Central memory CD8-positive, alpha-beta T cell (primary cell): Measurements from ENCODE around the gene VHLL.

Experiments used
- ATAC-seq: fragments of 150-1000 bp; cut with Tn5 transposase; replicated peaks from 2 replicates; pipeline ENCODE4 v1.10.0; 2022; ENCODE audit warnings: mild to moderate bottlenecking, moderate FRiP score, moderate number of reproducible peaks; ENCODE audit not compliant: poor library complexity, severe bottlenecking; ENCODE audit errors: extremely low read depth
- DNase-seq, 2 donors: peaks; one replicate each; pipeline ENCODE4 v3.0.0; 2021; ENCODE audit warnings: low spot score in 2 of 2
- H3K27ac Mint-ChIP-seq: one replicate; pipeline ENCODE4 v1.8.0; 2022; ENCODE audit warnings: low read depth, mild to moderate bottlenecking, moderate library complexity, mixed read lengths
- H3K27me3 Mint-ChIP-seq: one replicate; pipeline ENCODE4 v1.8.0; 2022; ENCODE audit warnings: mixed read lengths
- H3K36me3 Mint-ChIP-seq: one replicate; pipeline ENCODE4 v1.8.0; 2022; ENCODE audit warnings: mild to moderate bottlenecking, moderate library complexity, mixed read lengths; ENCODE audit not compliant: insufficient read depth
- H3K4me1 Mint-ChIP-seq: one replicate; pipeline ENCODE4 v1.8.0; 2022; ENCODE audit warnings: mixed read lengths
- H3K4me3 Mint-ChIP-seq: one replicate; pipeline ENCODE4 v1.8.0; 2022; ENCODE audit warnings: mild to moderate bottlenecking, moderate library complexity, mixed read lengths
- H3K9me3 Mint-ChIP-seq: one replicate; pipeline ENCODE4 v1.8.0; 2022; ENCODE audit warnings: mixed read lengths

The VHLL gene

DNA sequence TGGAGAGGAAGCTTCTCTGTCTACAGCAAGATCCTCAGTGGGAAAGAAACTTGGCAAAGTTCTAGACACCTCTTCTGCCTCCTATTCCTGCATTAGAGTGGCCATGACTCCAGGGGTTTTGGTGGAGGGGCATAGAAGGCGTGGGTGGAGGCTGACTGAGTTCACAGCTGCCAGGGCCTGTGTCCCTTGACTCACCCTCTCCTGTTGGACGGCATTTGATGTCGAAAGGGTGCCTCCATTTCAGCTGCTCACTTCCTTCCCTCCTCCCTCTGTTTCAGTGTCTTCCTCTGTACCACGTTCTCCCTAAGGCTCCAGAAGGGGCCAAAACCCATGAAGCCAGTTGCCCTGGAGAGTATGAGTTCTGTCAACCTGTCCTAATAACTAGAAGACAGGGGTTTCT, 14.3 kb downstream of the VHLL start:
- no peaks in the 10 kb centered on the region for H3K27me3 Mint-ChIP-seq
- no peak overlapping the region for H3K27ac Mint-ChIP-seq
- peak overlapping the region; percentile 39 for H3K4me3 Mint-ChIP-seq
- no peak for ATAC-seq
- peaks cover 45% of the 10 kb centered on the region for H3K4me1 Mint-ChIP-seq
- H3K9me3 Mint-ChIP-seq = no peaks in the 10 kb centered on the region
- no peak for DNase-seq
- peaks cover 28% of the 10 kb centered on the region for H3K36me3 Mint-ChIP-seq

- no peak for DNase-seq
- Mint-ChIP-seq H3K4me1 (peaks cover 45% of the 10 kb centered on the region), H3K36me3 (peaks cover 26% of the 10 kb centered on the region), H3K27ac (peak within 1 kb of the TSS; percentile 94), H3K4me3 (peak within 1 kb of the TSS; percentile 98), H3K9me3 (no peaks in the 10 kb centered on the region), H3K27me3 (no peaks in the 10 kb centered on the region)
- no peak for ATAC-seq
These were observed 15.0 kb downstream of the VHLL start, which contains the start of gene TMEM79 for GRCh38 chr1:156284112-156284511. Gene TMEM79 (plus strand): TSS chr1:156284325. CDS start chr1:156285227, 902 bp downstream.

GRCh38 chr1:156283521-156283920, 15.6 kb downstream of the VHLL start:
- Mint-ChIP-seq H3K9me3 (no peaks in the 10 kb centered on the region), H3K4me1 (peaks cover 45% of the 10 kb centered on the region), H3K4me3 (peak overlapping the region; percentile 98), H3K27me3 (no peaks in the 10 kb centered on the region), H3K36me3 (peaks cover 22% of the 10 kb centered on the region), H3K27ac (peak overlapping the region; percentile 94)
- ATAC-seq (no peak), DNase-seq (no peak)

DNA sequence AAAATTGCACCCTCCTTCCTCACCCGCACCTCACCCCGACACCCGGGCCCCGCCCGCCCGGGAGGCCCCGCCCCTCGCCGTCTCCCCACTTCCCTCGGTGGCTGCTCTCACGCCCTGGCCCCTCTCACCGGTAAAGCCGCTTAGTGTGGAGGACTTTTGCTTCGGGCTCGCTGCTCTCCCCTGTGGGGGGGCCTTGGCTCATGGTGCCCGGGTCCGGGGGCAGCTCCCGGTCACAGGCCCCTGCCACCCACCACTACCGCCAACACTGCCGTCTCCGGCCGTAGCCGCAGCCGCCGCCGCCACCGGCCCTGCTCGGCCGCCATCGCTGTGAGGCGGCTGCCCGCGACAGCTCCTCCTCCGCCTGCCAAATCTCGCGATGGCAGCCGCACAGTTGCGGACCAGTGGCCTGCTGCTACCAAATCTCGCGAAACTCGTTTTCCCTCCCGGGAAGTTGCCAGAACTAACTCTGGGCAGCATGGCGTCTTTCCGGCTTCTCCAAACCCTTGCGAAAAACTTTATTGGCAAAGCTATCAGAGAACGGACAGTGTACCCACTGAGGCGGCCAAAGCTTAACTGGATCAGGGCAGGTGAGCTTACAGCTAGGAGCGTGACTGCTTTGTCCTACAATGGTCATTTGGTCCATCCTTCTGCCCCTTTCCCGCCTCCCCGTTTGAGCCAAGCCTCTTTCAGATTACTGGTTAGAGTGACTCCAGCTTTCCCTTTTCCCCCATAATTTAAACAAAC, 16.5 kb downstream of the VHLL start, which contains the start of gene SMG5:
SMG5 (minus strand) TSS at position 347 of the 744 bp plus-strand sequence; CDS start at position 202, 145 bp downstream.
- peaks cover 26% of the 10 kb centered on the region for H3K36me3 Mint-ChIP-seq
- no peaks in the 10 kb centered on the region for H3K27me3 Mint-ChIP-seq
- H3K9me3 Mint-ChIP-seq = no peaks in the 10 kb centered on the region
- peak; percentile 94 for ATAC-seq
- DNase-seq = peak; percentile 85 to 94
- H3K4me3 Mint-ChIP-seq = peak within 1 kb of the TSS; percentile 98
- H3K27ac Mint-ChIP-seq = peak within 1 kb of the TSS; percentile 94
- H3K4me1 Mint-ChIP-seq = peaks cover 45% of the 10 kb centered on the region

DNA sequence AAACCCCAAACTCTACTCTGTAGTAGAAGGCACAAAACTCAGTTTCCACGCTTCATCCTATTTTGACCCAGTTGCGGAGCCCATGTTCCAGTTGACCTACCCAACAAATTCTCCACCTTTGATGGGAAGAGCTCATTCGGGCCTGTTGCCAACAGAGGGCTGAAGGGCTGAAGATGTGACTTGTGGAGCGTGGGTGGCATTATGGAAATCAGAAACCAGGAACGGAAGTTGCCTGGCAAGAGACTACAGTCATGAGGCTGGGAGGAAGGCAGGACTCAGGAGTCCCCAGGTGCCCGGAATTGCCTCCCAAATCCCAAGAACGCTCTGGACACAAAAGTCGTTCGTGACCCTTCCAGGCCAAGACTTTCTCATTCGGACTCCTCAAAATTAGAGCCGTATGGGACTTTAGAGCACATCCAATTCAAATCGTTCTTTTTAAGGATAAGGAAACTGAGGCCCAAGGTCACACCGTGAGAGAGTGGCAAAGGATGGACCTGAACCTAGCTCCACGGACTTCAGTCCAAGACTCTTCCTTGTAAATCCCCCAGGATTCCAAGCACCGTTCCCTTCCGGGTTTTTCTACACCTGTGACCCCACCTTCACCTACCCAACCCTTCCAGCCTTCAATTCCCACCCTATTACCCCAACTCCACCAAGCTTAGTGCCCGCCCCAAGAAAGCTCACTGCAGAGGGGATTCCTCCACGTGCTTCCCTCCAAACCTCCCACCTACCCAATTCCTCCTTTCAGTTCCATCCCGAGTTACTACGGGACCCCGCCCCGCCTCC, 17.2 kb downstream of the VHLL start:
- ATAC-seq (no peak), DNase-seq (no peak)
- H3K4me3 Mint-ChIP-seq = peak overlapping the region; percentile 98
- no peaks in the 10 kb centered on the region for H3K9me3 Mint-ChIP-seq
- peaks cover 32% of the 10 kb centered on the region for H3K36me3 Mint-ChIP-seq
- H3K4me1 Mint-ChIP-seq = peaks cover 51% of the 10 kb centered on the region
- H3K27ac Mint-ChIP-seq = peak overlapping the region; percentile 94
- no peaks in the 10 kb centered on the region for H3K27me3 Mint-ChIP-seq

GRCh38 chr1:156281281-156281680, 17.8 kb downstream of the VHLL start:
- Mint-ChIP-seq H3K36me3 (peaks cover 38% of the 10 kb centered on the region), H3K4me1 (peaks cover 51% of the 10 kb centered on the region), H3K9me3 (no peaks in the 10 kb centered on the region), H3K27me3 (no peaks in the 10 kb centered on the region), H3K4me3 (peak overlapping the region; percentile 98), H3K27ac (peak overlapping the region; percentile 94)
- DNase-seq (peak in 1 of 2 donors; percentile 26), ATAC-seq (peak; percentile 33)

DNA sequence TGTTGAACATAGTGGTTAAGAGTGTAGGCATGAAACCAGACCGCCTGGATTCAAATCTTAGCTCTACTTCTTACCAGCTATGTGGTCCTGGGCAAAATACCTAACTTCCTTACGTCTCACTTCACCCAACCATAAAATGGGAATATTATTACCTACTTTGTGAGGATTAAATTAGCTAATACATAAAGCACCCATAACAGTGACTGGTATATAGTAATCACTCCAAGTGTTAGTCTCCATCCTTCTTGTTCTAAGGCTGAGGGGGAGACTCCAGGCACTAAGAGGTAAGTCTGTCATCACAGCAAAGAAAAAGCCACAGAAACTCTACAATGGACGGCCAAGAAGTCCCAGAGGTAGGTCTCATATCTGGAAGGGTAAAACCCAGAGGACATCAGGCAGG, 19.3 kb downstream of the VHLL start:
- H3K4me1 Mint-ChIP-seq = peaks cover 48% of the 10 kb centered on the region
- ATAC-seq (no peak), DNase-seq (no peak)
- peaks cover 50% of the 10 kb centered on the region for H3K36me3 Mint-ChIP-seq
- no peak overlapping the region for H3K27ac Mint-ChIP-seq
- H3K27me3 Mint-ChIP-seq = no peaks in the 10 kb centered on the region
- no peaks in the 10 kb centered on the region for H3K9me3 Mint-ChIP-seq
- H3K4me3 Mint-ChIP-seq = peak overlapping the region; percentile 29

DNA sequence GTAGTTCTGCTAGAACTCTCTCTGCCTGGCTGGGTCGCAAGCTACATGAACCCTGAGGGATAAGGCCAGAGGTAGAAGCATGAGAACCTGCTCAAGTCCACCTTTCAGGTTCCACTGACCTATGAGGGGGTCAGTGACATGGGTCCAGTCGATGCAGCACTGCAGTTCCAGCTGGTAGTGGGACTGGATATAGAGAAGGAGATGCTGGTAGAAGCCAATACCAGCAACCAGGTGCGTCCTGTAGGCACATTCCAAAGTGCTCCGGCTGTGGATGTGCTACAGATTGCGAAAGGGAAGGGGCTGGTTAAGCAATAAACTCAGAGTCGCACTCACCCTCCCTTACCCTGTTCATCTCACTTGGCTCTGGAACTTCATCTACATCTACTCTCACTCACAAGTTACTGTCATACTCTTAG, 22.1 kb downstream of the VHLL start:
- Mint-ChIP-seq H3K27me3 (no peaks in the 10 kb centered on the region), H3K27ac (peak overlapping the region; percentile 39), H3K36me3 (peaks cover 61% of the 10 kb centered on the region), H3K4me1 (peaks cover 21% of the 10 kb centered on the region), H3K4me3 (no peak overlapping the region), H3K9me3 (no peaks in the 10 kb centered on the region)
- ATAC-seq (no peak), DNase-seq (no peak)

DNA sequence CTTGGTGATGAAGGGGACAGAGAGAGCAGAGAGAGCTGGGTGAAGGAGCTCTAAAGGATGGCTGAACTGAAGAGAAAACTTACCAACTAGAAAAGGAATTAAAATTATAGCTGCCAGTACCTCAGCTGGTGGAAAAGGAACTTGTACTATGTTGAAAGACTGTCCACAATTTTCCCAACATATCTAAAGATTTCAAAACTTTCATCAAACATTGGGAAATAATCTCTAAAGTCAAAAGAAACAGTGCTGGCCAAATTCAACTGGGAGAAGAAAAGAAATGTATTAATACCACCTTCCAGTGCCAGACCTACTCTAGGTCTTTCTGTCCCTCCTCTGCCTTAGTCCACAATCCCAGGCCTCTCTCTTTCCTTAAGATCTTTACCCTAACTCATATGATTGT, 22.6 kb downstream of the VHLL start:
- Mint-ChIP-seq H3K4me1 (peaks cover 17% of the 10 kb centered on the region), H3K9me3 (no peaks in the 10 kb centered on the region), H3K4me3 (no peak overlapping the region), H3K36me3 (peaks cover 65% of the 10 kb centered on the region), H3K27ac (no peak overlapping the region), H3K27me3 (no peaks in the 10 kb centered on the region)
- no peak for DNase-seq
- no peak for ATAC-seq

GRCh38 chr1:156270314-156270713, 28.8 kb downstream of the VHLL start:
- Mint-ChIP-seq H3K4me3 (no peak overlapping the region), H3K27me3 (no peaks in the 10 kb centered on the region), H3K27ac (no peak overlapping the region), H3K36me3 (peaks cover 68% of the 10 kb centered on the region), H3K4me1 (no peaks in the 10 kb centered on the region), H3K9me3 (no peaks in the 10 kb centered on the region)
- ATAC-seq (no peak), DNase-seq (no peak)

DNA sequence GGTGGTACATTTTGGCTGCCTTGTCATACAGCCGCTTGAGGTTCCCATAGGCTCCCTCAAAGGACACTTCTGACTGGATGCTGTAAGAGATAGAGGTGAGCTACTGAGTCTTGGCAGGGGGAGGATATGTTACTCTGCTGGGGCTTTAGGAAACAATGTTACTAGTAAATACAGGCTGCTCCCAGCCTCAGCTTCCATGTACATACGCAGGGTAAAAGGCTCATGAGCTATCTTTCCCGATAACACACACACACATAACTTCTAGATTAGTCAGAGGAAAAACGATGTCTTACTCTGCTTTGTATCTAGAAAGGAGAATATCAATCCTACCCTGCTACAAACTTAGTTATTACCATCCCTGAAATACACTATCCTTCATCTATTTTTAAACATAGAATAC, 30.8 kb downstream of the VHLL start:
- no peak for DNase-seq
- H3K36me3 Mint-ChIP-seq = peaks cover 62% of the 10 kb centered on the region
- H3K27ac Mint-ChIP-seq = no peak overlapping the region
- no peaks in the 10 kb centered on the region for H3K9me3 Mint-ChIP-seq
- H3K4me1 Mint-ChIP-seq = no peaks in the 10 kb centered on the region
- no peak overlapping the region for H3K4me3 Mint-ChIP-seq
- H3K27me3 Mint-ChIP-seq = no peaks in the 10 kb centered on the region
- no peak for ATAC-seq

GRCh38 chr1:156266051-156266450, 33.1 kb downstream of the VHLL start:
- no peak for DNase-seq
- H3K4me1 Mint-ChIP-seq = no peaks in the 10 kb centered on the region
- H3K36me3 Mint-ChIP-seq = peaks cover 63% of the 10 kb centered on the region
- no peak for ATAC-seq
- no peak overlapping the region for H3K4me3 Mint-ChIP-seq
- H3K27me3 Mint-ChIP-seq = no peaks in the 10 kb centered on the region
- peak overlapping the region; percentile 36 for H3K27ac Mint-ChIP-seq
- H3K9me3 Mint-ChIP-seq = no peaks in the 10 kb centered on the region

DNA sequence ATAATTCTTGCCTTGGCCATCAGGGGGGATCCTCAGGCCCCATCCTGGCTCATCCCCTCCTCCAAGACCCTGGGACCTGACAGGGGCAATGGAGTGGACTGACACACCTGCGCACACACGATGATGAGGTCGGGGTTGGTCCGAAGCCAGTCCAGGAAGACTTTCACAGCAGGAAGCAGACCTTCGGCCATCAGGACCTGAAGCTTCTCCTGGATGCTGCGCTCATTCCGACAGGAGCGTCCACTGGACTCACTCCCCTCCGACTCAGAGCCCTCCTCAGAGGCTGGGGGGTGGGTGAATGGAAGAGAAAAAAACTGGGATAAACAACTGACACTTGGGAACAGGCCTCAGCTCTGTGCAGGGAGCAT, 35.8 kb downstream of the VHLL start:
- Mint-ChIP-seq H3K27ac (no peak overlapping the region), H3K36me3 (peaks cover 75% of the 10 kb centered on the region), H3K4me3 (no peak overlapping the region), H3K27me3 (no peaks in the 10 kb centered on the region), H3K9me3 (no peaks in the 10 kb centered on the region), H3K4me1 (no peaks in the 10 kb centered on the region)
- ATAC-seq = no peak
- DNase-seq = no peak
